Measurements from ENCODE around the gene RTP1. TPM values are rescaled to one million over a fixed set of nuclear protein-coding genes. Genes with fewer than 3 reads are reported as not detected.

The RTP1 gene
- total and polyA plus RNA-seq, 9 of the 15 experiments (the other 6 are each of a cell fraction or from before 2014, with no cell fraction given), result not detected

DNA sequence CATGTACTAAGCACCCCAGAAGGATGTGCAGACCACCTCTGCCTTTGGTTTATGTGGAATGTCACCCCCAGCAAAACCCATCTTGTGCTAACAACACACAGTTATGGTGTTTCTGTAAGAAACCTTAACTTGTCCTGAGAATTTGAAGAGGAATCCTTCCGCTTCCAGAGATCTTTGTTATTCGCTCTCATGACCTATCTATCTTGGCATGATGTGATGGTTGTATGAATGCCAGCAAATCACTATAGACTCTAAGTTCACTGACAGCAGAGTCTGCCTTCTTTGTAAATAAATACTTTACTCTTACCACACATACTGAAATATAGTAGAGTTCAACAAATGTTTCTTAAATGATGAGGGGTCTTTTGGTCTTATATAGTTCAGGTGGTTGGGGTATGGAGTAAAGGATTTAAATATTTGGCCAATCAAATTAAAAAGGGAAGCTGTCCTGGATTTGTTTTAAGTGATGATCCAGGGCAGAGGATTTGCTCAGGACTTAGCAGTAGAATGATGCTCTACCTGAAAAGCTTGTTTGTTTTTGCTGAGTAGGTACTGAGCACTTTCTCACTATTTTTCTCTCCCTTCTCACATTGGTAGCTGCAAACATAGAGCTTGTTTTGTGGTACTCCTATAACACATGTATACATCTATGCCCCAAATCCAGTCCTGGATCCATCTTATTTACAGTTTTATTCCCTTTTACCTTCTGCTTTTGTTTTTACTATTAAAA, 27.9 kb upstream of the RTP1 start:
- Histone ChIP-seq H3K9me1 (ENCODE audit: control insufficient read depth, insufficient read depth, low read length) (no peaks in the 10 kb centered on the region), H3K4me1 (replicated peaks in 1 of 2; ENCODE audit: control insufficient read depth in 2 of 2, insufficient read depth in 2 of 2, low read length in 2 of 2) (no peaks in the 10 kb centered on the region), H3K4me2 (ENCODE audit: insufficient read depth, low read length) (no peak overlapping the region), H4K20me1 (replicated peaks; ENCODE audit: control insufficient read depth, insufficient read depth, low read length) (no peaks in the 10 kb centered on the region), H3K36me3 (ENCODE audit: control insufficient read depth, insufficient read depth, low read length) (no peaks in the 10 kb centered on the region), H2AFZ (ENCODE audit: low read depth, low read length) (no peak overlapping the region), H3K9ac (ENCODE audit: insufficient read depth in 1 of 2, low read depth in 2 of 2, low read length in 2 of 2) (no peak overlapping the region), H3K27ac (ENCODE audit: extremely low read depth, low read depth, low read length) (no peak overlapping the region), H3K27me3 (ENCODE audit: control insufficient read depth in 2 of 2, insufficient read depth in 2 of 2, low read length in 2 of 2) (peaks cover 6 to 9% of the 10 kb centered on the region in 2 experiments; a peak in 2 of 5 replicates), H3K9me3 (replicated peaks; ENCODE audit: control insufficient read depth, insufficient read depth, low read depth, low read length) (no peaks in the 10 kb centered on the region), H3K79me2 (ENCODE audit: control insufficient read depth, insufficient read depth, low read length) (no peaks in the 10 kb centered on the region), H3K4me3 (no peak overlapping the region)
- in situ Hi-C loops (cut with MboI) (loop anchor here (10.0 kb wide), 1 partner anchor 325 kb away; the partner anchor contains the start of gene ADIPOQ), intact Hi-C loops (cut with micrococcal nuclease) (loop anchor here (10.0 kb wide), 2 partner anchors 235 to 555 kb away; partner anchors contain the start of genes AHSG and ST6GAL1)
- BruUV-seq (replicated peaks), result no TSS peak
- FAIRE-seq (no peak), DNase-seq (ENCODE audit: extremely low read depth in 1 of 4, low spot score in 3 of 4) (no peak), ATAC-seq (no peak)
- ChIA-PET POLR2A (no interaction called here), CTCF (ENCODE audit: low intra/inter-chr PET ratio) (no interaction called here)
- WGBS (ENCODE audit: insufficient coverage, low coverage, missing lambda C conversion rate), result 0% methylated on average over 2 of the region's 2 CpGs
- TF ChIP-seq RNF2 (IDR thresholded peaks at IDR 0.05) (no peak), ZNF316 (IDR thresholded peaks at IDR 0.05) (no peak), NCOA4 (IDR thresholded peaks at IDR 0.05; ENCODE audit: partially characterized antibody) (no peak), CBX3 (IDR thresholded peaks at IDR 0.05; ENCODE audit: borderline replicate concordance in 1 of 2, low read length in 2 of 2) (no peak), HNRNPH1 (optimal IDR thresholded peaks at IDR 0.05; ENCODE audit: low read depth, low read length) (no peak), ZBTB17 (CRISPR knock-in tag; IDR thresholded peaks at IDR 0.05) (no peak), ZBED1 (IDR thresholded peaks at IDR 0.05) (no peak), ZNF23 (CRISPR knock-in tag; IDR thresholded peaks at IDR 0.05) (no peak), ETV6 (IDR thresholded peaks at IDR 0.05; ENCODE audit: borderline replicate concordance in 1 of 2, low read depth in 2 of 2, low read length in 1 of 2) (no peak), ETV6 (CRISPR knock-in tag; IDR thresholded peaks at IDR 0.05; ENCODE audit: borderline replicate concordance) (no peak), ATF1 (CRISPR knock-in tag; IDR thresholded peaks at IDR 0.05) (no peak), ATF1 (tag; IDR thresholded peaks at IDR 0.05) (no peak), SMAD1 (IDR thresholded peaks at IDR 0.05; ENCODE audit: low read depth, low read length, partially characterized antibody) (no peak), CBX5 (IDR thresholded peaks at IDR 0.05; ENCODE audit: borderline replicate concordance, low read depth) (no peak)
- TF ChIP-seq, protein P1, sequence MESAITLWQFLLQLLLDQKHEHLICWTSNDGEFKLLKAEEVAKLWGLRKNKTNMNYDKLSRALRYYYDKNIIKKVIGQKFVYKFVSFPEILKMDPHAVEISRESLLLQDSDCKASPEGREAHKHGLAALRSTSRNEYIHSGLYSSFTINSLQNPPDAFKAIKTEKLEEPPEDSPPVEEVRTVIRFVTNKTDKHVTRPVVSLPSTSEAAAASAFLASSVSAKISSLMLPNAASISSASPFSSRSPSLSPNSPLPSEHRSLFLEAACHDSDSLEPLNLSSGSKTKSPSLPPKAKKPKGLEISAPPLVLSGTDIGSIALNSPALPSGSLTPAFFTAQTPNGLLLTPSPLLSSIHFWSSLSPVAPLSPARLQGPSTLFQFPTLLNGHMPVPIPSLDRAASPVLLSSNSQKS (CRISPR knock-in tag; IDR thresholded peaks at IDR 0.05), result no peak
- TF ChIP-seq, protein P2, sequence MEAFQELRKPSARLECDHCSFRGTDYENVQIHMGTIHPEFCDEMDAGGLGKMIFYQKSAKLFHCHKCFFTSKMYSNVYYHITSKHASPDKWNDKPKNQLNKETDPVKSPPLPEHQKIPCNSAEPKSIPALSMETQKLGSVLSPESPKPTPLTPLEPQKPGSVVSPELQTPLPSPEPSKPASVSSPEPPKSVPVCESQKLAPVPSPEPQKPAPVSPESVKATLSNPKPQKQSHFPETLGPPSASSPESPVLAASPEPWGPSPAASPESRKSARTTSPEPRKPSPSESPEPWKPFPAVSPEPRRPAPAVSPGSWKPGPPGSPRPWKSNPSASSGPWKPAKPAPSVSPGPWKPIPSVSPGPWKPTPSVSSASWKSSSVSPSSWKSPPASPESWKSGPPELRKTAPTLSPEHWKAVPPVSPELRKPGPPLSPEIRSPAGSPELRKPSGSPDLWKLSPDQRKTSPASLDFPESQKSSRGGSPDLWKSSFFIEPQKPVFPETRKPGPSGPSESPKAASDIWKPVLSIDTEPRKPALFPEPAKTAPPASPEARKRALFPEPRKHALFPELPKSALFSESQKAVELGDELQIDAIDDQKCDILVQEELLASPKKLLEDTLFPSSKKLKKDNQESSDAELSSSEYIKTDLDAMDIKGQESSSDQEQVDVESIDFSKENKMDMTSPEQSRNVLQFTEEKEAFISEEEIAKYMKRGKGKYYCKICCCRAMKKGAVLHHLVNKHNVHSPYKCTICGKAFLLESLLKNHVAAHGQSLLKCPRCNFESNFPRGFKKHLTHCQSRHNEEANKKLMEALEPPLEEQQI (IDR thresholded peaks at IDR 0.05), result no peak
